Endodermal cell (in vitro differentiated cells): Measurements from ENCODE around the gene FCER1A. TPM values are rescaled to one million over a fixed set of nuclear protein-coding genes. Genes with fewer than 3 reads are reported as not detected.

ENCODE experiments used
- DNase-seq: peaks from one replicate; pipeline ENCODE4 v3.0.0-alpha.2; 2017
- H3K27ac ChIP-seq: 2 replicates; pipeline ENCODE4 v1.5.1; 2013; ENCODE audit warnings: mild to moderate bottlenecking, low read depth, low read length, moderate library complexity
- H3K27me3 ChIP-seq: 2 replicates; pipeline ENCODE4 v1.6.1; 2013; ENCODE audit warnings: mild to moderate bottlenecking, low read length, moderate library complexity; ENCODE audit not compliant: insufficient read depth, control insufficient read depth, poor library complexity, severe bottlenecking
- H3K36me3 ChIP-seq: 2 replicates; pipeline ENCODE4 v1.7.0; 2013; ENCODE audit warnings: mild to moderate bottlenecking, low read length, moderate library complexity; ENCODE audit not compliant: control insufficient read depth, insufficient read depth
- H3K4me1 ChIP-seq: one replicate; pipeline ENCODE4 v1.7.0; 2013; ENCODE audit warnings: low read length; ENCODE audit not compliant: control insufficient read depth, insufficient read depth
- H3K4me3 ChIP-seq: 2 replicates; pipeline ENCODE4 v1.5.1; 2013; ENCODE audit warnings: mild to moderate bottlenecking, low read length, moderate library complexity
- H3K9ac ChIP-seq: 2 replicates; pipeline ENCODE4 v1.6.1; 2013; ENCODE audit warnings: mild to moderate bottlenecking, low read length, moderate library complexity; ENCODE audit not compliant: poor library complexity, severe bottlenecking; ENCODE audit errors: extremely low read depth
- H3K9me3 ChIP-seq: 2 replicates; pipeline ENCODE4 v1.6.1; 2013; ENCODE audit warnings: mild to moderate bottlenecking, low read length, moderate library complexity; ENCODE audit not compliant: control insufficient read depth
- H3K27ac Mint-ChIP-seq: 2 replicates; pipeline ENCODE4 v1.8.0; 2020; ENCODE audit warnings: mixed read lengths
- H3K27me3 Mint-ChIP-seq: 2 replicates; pipeline ENCODE4 v1.8.0; 2021; ENCODE audit warnings: mild to moderate bottlenecking, mixed read lengths; ENCODE audit not compliant: insufficient read depth
- H3K36me3 Mint-ChIP-seq: 2 replicates; pipeline ENCODE4 v1.8.0; 2020; ENCODE audit warnings: low read depth, mixed read lengths
- H3K4me1 Mint-ChIP-seq: 2 replicates; pipeline ENCODE4 v1.8.0; 2020; ENCODE audit warnings: mixed read lengths
- H3K4me3 Mint-ChIP-seq: 2 replicates; pipeline ENCODE4 v1.8.0; 2020; ENCODE audit warnings: mild to moderate bottlenecking, moderate library complexity, mixed read lengths
- H3K9me3 Mint-ChIP-seq: 2 replicates; pipeline ENCODE4 v1.8.0; 2020; ENCODE audit warnings: mild to moderate bottlenecking, mixed read lengths
- CTCF ChIP-seq: fragments of 200-600 bp; sonication (generic); conservative IDR thresholded peaks from 2 replicates; pipeline ENCODE4 v1.5.0; 2021; ENCODE audit warnings: antibody characterized with exemption, mild to moderate bottlenecking
- WGBS, 2 experiments: methylation state at CpG; one replicate each; pipeline versions ENCODE4 v1.1.5 to v1.1.7; 2013; ENCODE audit warnings: missing lambda C conversion rate in 2 of 2, mixed read lengths in 1 of 2; ENCODE audit not compliant: insufficient coverage in 1 of 2, insufficient read length in 1 of 2; 5-methylcytosine and 5-hydroxymethylcytosine counted together
- total RNA-seq, 2 donors: library from RNA; stranded (reverse); fragmentation: NEBNext Ultra II Directional in 1 of 2; extraction: Animal tissue kit (Norgen Biotek cat#: 25700) in 1 of 2; gene quantifications; 2 replicates in 1 of 2; 3 replicates in 1 of 2; pipeline ENCODE4 v1.2.1, GENCODE V29; 2021

FCER1A gene
- total RNA-seq, 2 donors from 2014 or later = not detected

- H3K4me3 ChIP-seq = no peak overlapping the region
- WGBS, 2 experiments = 92 to 94% methylated on average over 4 to 5 of the region's 5 CpGs
- Mint-ChIP-seq H3K27ac (no peak overlapping the region), H3K27me3 (no peaks in the 10 kb centered on the region), H3K4me1 (peaks cover 30% of the 10 kb centered on the region), H3K4me3 (no peak overlapping the region), H3K36me3 (no peaks in the 10 kb centered on the region), H3K9me3 (peaks cover 13% of the 10 kb centered on the region)
- no peak overlapping the region for H3K9ac ChIP-seq
- H3K9me3 ChIP-seq = no peaks in the 10 kb centered on the region
- H3K27me3 ChIP-seq = no peaks in the 10 kb centered on the region
- peaks cover 11% of the 10 kb centered on the region for H3K4me1 ChIP-seq
- no peak overlapping the region for H3K27ac ChIP-seq
- no peak for DNase-seq
- no peaks in the 10 kb centered on the region for H3K36me3 ChIP-seq
- no peak for TF ChIP-seq CTCF
Observed at GRCh38 chr1:159279773-159280172, 22.4 kb upstream of the FCER1A start.

GRCh38 chr1:159282118-159282517 is 20.0 kb upstream of the FCER1A start:
- H3K9me3 Mint-ChIP-seq = peaks cover 5% of the 10 kb centered on the region
- Histone ChIP-seq H3K9me3 (no peaks in the 10 kb centered on the region), H3K9ac (no peak overlapping the region), H3K27me3 (no peaks in the 10 kb centered on the region), H3K4me1 (peaks cover 11% of the 10 kb centered on the region), H3K27ac (no peak overlapping the region), H3K36me3 (no peaks in the 10 kb centered on the region), H3K4me3 (no peak overlapping the region)
- TF ChIP-seq CTCF = no peak
- H3K4me3 Mint-ChIP-seq = no peak overlapping the region
- H3K27ac Mint-ChIP-seq = no peak overlapping the region
- H3K27me3 Mint-ChIP-seq = no peaks in the 10 kb centered on the region
- H3K4me1 Mint-ChIP-seq = peaks cover 28% of the 10 kb centered on the region
- no peaks in the 10 kb centered on the region for H3K36me3 Mint-ChIP-seq
- no peak for DNase-seq
- WGBS, 2 experiments = 30 to 49% methylated on average over 2 of the region's 2 CpGs

GRCh38 chr1:159289060-159289459 is 13.1 kb upstream of the FCER1A start:
- no peak for TF ChIP-seq CTCF
- H3K9me3 ChIP-seq = no peaks in the 10 kb centered on the region
- no peak overlapping the region for H3K27ac ChIP-seq
- H3K4me3 ChIP-seq = no peak overlapping the region
- Mint-ChIP-seq H3K4me3 (no peak overlapping the region), H3K4me1 (no peaks in the 10 kb centered on the region), H3K27me3 (no peaks in the 10 kb centered on the region), H3K9me3 (peaks cover 12% of the 10 kb centered on the region), H3K36me3 (no peaks in the 10 kb centered on the region), H3K27ac (no peak overlapping the region)
- 59 to 78% methylated on average over 2 of the region's 2 CpGs for WGBS, 2 experiments
- H3K27me3 ChIP-seq = no peaks in the 10 kb centered on the region
- no peak overlapping the region for H3K9ac ChIP-seq
- no peaks in the 10 kb centered on the region for H3K36me3 ChIP-seq
- DNase-seq = no peak
- no peaks in the 10 kb centered on the region for H3K4me1 ChIP-seq
